Ovary (tissue), 3 donors: ENCODE data around the gene TMEM79.

Source experiments
- CTCF ChIP-seq, 3 donors: fragments of 450-650 bp in 2 of 3; fragments of 200-600 bp in 1 of 3; IDR thresholded peaks; one replicate each; pipeline versions ENCODE4 v1.5.1 to v1.8.0; 2016 to 2022; ENCODE audit warnings: antibody characterized with exemption in 3 of 3, mild to moderate bottlenecking in 1 of 3
- POLR2A ChIP-seq: fragments of 450-650 bp; IDR thresholded peaks from one replicate; pipeline ENCODE4 v1.6.1; 2017; ENCODE audit warnings: antibody characterized with exemption, mild to moderate bottlenecking, moderate library complexity
- donor health status: DM: no; HTN: no; CAD: no.

- TF ChIP-seq CTCF (IDR thresholded peaks at IDR 0.05) (no peak), POLR2A (no peak)
These were observed 23.2 kb upstream of the TMEM79 start for GRCh38 chr1:156260896-156261295.
